Pons (tissue), 1 donor: ENCODE data around the gene HOXB3.

Experiments
- DNase-seq: peaks from one replicate; pipeline ENCODE4 v3.0.0-alpha.2; 2016; ENCODE audit warnings: low spot score

Gene HOXB3

DNA sequence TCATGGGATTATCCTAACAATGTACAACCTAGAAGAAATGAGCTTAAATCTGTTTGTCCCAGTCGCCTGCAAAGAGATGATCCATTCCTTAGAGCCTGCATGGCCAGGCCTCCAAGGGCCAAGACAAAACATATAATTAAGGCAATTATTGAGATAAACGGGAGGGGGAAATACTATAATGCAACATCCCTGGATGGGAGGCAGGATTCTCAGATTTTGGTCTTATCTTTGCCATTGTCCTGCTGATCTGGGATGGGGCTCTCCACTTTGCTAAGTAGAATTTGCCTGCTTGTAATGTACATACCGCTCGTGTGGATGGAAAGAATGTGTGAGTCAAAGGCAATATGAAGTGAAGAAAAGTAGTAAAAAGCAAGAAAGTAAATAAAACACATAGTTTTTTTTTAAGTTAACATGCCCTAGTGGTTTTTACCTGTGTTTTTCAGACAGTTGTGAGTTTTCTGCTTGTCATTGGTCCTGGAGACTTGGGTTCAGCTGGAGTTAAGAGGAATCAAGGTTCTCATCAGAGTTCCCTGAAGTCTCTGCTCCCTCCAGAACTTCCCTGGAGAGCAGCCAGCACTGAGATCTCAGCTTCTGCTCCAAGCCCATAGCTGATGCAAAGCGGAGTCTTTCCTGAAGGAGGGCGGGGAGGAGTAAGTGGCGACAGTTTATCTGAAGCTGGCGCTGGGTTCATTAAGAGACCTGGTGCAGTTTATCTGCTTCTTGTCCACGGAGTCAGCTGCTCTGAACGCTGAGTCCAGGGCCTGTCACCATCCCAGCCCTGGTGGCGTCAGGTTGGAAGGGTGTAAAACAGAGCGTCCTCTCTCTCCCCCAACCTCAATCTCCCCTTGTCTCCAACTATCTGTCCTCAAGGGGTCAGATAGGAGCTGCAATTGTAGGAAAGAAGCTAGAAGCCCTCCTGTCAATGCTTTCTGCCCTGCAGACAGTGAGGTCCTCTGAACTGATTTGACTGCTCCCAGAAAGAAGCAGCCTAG, 89.3 kb downstream of the HOXB3 start:
- DNase-seq, result no peak

DNA sequence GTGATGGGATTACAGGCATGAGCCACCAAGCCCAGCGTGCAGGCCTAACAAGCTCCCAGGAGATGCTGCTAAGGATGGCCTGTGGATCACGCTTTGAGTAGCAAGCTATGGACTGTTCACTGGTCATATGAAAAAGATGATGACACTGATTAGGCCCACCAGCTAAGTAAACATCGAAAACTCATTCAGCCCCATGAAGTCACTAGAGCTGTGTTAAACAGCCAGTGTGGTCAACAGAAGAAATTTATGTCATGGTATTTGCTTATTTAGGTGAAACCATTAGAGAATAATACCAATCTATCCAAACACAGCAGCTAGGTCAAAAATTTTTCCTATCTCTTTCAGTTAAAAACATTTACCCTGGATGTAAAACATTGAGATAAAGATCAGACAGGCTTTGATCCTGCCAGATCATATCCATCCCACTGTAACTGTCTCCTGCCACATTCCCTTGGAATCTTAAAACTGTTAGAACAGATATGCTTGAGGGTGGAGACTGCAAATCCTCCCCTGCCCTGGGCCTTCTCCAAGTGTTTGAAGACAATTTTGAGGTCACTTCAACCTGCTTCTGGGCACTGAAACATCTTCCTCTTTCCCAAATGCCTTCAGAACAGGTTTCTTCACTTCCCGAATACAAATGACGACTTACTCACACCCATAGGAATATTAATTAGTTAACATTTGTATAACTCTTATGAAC, 90.2 kb downstream of the HOXB3 start:
- no peak for DNase-seq

DNA sequence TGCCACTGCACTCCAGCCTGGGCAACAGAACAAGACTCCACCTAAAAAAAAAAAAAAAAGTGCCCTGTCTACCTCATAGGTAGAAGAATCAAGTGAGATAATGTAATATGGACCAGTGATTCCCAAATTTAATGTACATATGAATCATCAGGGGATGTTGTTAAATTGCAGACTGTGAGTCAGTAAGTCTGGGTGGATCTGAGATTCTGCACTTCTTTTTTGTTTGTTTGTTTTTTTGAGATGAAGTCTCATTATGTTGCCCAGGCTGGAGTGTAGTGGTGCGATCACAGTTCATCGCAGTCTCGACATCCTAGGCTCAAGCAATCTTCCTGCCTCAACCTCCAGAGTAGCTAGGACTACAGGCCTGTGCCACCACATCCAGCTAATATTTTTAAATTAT, 90.8 kb downstream of the HOXB3 start:
- no peak for DNase-seq
